Measurements from ENCODE around the gene RBM17.
"Not testable (repeated sequence)": the region's sequence is repeated elsewhere in the genome, so short reads cannot be mapped to it uniquely, and the experiment has no call there.

RBM17 gene

GRCh38 chr10:6108631-6109443, 20.0 kb downstream of the RBM17 start:
- DNase-seq (ENCODE audit: low read depth in 1 of 2, low spot score in 1 of 2) = no peak

GRCh38 chr10:6109444-6109775, 20.6 kb downstream of the RBM17 start:
- no peak for DNase-seq (ENCODE audit: low read depth in 1 of 2, low spot score in 1 of 2)

GRCh38 chr10:6110136-6110535, 21.3 kb downstream of the RBM17 start:
- no peak for DNase-seq (ENCODE audit: low read depth in 1 of 2, low spot score in 1 of 2)

- DNase-seq (ENCODE audit: low read depth in 1 of 2, low spot score in 1 of 2) = no peak
Measured at GRCh38 chr10:6112893-6113292, 24.1 kb downstream of the RBM17 start.

DNA sequence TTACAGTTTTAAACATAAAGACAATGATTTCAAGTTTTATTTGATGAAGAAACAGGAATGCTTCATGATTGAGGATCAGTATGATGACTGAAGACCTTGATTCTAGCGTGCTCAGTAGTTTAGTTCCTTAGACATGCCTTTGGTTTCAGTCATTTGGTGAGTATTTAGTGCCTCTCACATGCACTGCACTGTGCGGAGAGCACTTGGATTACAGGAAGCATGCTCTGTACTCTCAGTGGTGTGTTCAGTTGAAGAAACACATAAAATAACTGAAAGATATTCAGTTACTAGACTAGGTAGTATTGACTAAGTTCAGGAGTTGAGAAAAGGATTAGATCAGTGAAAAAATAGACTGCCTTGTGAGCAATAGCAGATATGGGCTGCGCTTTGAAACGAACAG, 25.5 kb downstream of the RBM17 start:
- no peak for DNase-seq (ENCODE audit: low read depth in 1 of 2, low spot score in 1 of 2)

GRCh38 chr10:6114805-6115341, 26.0 kb downstream of the RBM17 start:
- DNase-seq (ENCODE audit: low read depth in 1 of 2, low spot score in 1 of 2) = no peak

DNA sequence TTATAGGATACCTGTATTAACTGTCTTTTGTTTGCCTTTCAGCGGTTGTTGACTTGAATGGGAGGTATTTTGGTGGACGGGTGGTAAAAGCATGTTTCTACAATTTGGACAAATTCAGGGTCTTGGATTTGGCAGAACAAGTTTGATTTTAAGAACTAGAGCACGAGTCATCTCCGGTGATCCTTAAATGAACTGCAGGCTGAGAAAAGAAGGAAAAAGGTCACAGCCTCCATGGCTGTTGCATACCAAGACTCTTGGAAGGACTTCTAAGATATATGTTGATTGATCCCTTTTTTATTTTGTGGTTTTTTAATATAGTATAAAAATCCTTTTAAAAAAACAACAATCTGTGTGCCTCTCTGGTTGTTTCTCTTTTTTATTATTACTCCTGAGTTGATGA, 26.6 kb downstream of the RBM17 start:
- DNase-seq (ENCODE audit: low read depth in 1 of 2, low spot score in 1 of 2) = no peak

DNA sequence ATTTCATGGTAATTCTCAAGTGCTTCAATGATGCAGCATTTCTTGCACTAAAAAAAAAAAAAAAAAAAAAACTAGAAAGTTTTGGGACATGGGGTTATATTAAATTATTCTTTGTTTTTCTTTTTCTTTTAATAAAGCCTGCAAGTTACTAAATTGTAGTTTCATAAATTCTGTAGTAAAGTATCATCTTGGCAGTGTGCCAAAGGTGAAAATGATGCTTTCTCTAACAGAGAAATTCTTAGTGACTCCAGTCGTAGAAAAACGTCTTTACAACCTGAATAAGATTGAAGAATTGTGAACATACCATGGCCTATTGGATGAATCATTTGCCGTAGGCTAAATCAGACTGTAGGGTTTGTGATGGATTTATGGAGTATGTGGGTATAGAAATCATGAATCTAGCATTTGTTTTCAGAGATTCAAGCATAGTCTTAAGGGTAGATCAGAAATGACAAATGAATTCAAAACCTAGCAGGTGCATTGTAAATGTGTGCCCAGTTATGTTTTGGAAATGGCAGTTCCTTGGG, 27.1 kb downstream of the RBM17 start:
- DNase-seq (ENCODE audit: low read depth in 1 of 2, low spot score in 1 of 2) = no peak

GRCh38 chr10:6116806-6117205, 28.0 kb downstream of the RBM17 start:
- no peak for DNase-seq (ENCODE audit: low read depth in 1 of 2, low spot score in 1 of 2)

GRCh38 chr10:6117711-6118110, 28.9 kb downstream of the RBM17 start:
- DNase-seq (ENCODE audit: low read depth in 1 of 2, low spot score in 1 of 2) = no peak

- no peak for DNase-seq (ENCODE audit: low read depth in 1 of 2, low spot score in 1 of 2)
Measured at GRCh38 chr10:6119423-6119822, 30.6 kb downstream of the RBM17 start.

GRCh38 chr10:6119962-6120361, 31.1 kb downstream of the RBM17 start:
- no peak for DNase-seq (ENCODE audit: low read depth in 1 of 2, low spot score in 1 of 2)

- no peak for DNase-seq (ENCODE audit: low read depth in 1 of 2, low spot score in 1 of 2)
Measured at GRCh38 chr10:6120691-6121090, 31.9 kb downstream of the RBM17 start.

- no peak for DNase-seq (ENCODE audit: low read depth in 1 of 2, low spot score in 1 of 2)
Measured at GRCh38 chr10:6121146-6121545, 32.3 kb downstream of the RBM17 start.

GRCh38 chr10:6123532-6123931, 34.7 kb downstream of the RBM17 start:
- no peak for DNase-seq (ENCODE audit: low read depth in 1 of 2, low spot score in 1 of 2)

DNA sequence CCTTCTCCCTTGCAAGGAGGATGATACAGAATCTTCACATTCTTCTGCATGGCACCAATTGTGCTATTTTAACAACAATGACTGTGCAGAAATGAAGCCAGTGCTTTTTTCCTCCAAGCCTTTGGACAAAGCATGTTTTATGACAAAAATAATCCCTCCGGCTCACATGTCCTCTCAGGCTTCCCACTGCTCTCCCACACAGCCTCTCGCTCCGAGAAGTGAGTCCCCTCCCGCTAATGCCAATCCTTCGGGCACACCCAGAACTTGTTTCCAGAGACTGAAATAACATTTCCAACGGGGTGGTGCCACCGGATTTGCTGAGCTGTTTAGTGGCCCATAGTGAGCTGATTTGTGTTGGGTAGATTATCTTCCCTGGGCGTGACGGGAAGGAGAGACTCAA, 35.8 kb downstream of the RBM17 start:
- DNase-seq (ENCODE audit: low read depth in 1 of 2, low spot score in 1 of 2) = no peak

DNA sequence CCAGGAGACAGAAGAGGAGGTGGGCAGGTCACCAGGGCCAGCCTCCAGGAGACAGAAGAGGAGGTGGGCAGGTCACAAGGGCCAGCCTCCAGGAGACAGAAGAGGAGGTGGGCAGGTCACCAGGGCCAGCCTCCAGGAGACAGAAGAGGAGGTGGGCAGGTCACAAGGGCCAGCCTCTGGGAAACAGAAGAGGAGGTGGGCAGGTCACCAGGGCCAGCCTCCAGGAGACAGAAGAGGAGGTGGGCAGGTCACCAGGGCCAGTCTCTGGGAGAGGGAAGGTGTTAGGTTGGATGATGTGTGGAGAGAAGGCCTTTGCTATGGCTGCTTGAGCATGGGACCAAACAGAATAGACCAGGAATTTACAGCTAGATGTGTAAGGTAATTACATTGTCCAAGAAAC, 38.6 kb downstream of the RBM17 start:
- not testable (repeated sequence) for DNase-seq (ENCODE audit: low read depth in 1 of 2, low spot score in 1 of 2)

GRCh38 chr10:6128087-6128486, 39.3 kb downstream of the RBM17 start:
- DNase-seq (ENCODE audit: low read depth in 1 of 2, low spot score in 1 of 2) = no peak

DNA sequence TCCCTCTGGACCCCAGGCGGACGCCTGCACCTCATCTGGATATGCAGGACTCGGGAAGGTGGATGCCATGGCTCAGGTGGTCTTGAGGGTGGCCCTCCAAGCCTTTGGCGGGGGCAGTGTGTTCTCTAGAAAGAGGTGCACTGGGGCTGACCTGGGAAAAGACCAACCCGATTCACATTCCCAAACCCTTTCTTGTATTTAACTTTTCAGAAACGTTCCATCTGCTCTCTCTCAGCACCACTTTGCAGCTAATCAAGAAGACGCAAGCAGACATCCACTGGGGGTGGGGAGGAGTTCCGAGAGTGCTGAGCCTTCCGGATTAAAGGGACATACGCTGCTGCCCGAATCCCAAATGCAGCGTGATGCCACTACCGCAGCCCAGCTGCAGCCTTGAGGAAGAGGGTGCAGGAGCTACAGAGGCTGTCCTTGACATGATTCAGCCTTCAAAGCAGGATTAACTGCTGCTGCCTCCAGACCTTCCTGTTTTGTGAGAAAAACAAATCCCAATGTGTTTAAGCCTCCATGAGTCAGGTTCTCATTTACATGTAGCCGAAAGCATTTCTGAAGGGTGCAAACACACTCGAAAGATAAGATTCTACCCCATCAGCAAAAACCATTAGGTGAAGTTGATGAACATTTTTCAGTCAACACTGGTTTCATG, 39.9 kb downstream of the RBM17 start:
- DNase-seq (ENCODE audit: low read depth in 1 of 2, low spot score in 1 of 2) = no peak

- DNase-seq (ENCODE audit: low read depth in 1 of 2, low spot score in 1 of 2) = no peak
Measured at GRCh38 chr10:6130848-6131470, 42.1 kb downstream of the RBM17 start.

GRCh38 chr10:6133331-6134098, 44.7 kb downstream of the RBM17 start:
- no peak for DNase-seq (ENCODE audit: low read depth in 1 of 2, low spot score in 1 of 2)

Measured in stimulated activated CD4-positive, alpha-beta T cell treated with anti-CD3 and anti-CD28 coated beads, Interleukin-15, amount 100 ng/mL, for 1 hour (primary cell).